Loucy (cell line): ENCODE data around the gene MLYCD.

Experiments
- H2AFZ ChIP-seq: fragments of 200-600 bp; sonication (generic); 2 replicates; pipeline ENCODE4 v1.6.0; 2016; ENCODE audit warnings: antibody characterized with exemption, mild to moderate bottlenecking, low read length, moderate library complexity
- H3F3A ChIP-seq: fragments of 200-600 bp; 2 replicates; pipeline ENCODE4 v1.6.0; 2016; ENCODE audit warnings: antibody characterized with exemption, low read depth, mild to moderate bottlenecking
- H3K27me3 ChIP-seq: fragments of 200-600 bp; sonication (generic); 2 replicates; pipeline ENCODE4 v1.6.1; 2014; ENCODE audit warnings: low read length, mild to moderate bottlenecking; ENCODE audit not compliant: insufficient read depth, poor library complexity, severe bottlenecking
- H3K36me3 ChIP-seq: fragments of 200-600 bp; sonication (generic); 2 replicates; pipeline ENCODE4 v1.6.1; 2016; ENCODE audit warnings: low read length; ENCODE audit not compliant: insufficient read depth
- H3K4me1 ChIP-seq: fragments of 200-600 bp; sonication (generic); 2 replicates; pipeline ENCODE4 v1.5.1; 2014; ENCODE audit warnings: low read length, mild to moderate bottlenecking; ENCODE audit not compliant: insufficient read depth, poor library complexity, severe bottlenecking
- H3K4me2 ChIP-seq: fragments of 200-600 bp; sonication (generic); 2 replicates; pipeline ENCODE4 v1.6.0; 2014; ENCODE audit warnings: antibody characterized with exemption, low read length, low read depth, mild to moderate bottlenecking; ENCODE audit not compliant: poor library complexity, severe bottlenecking
- H3K4me3 ChIP-seq: fragments of 200-600 bp; sonication (generic); 2 replicates; pipeline ENCODE4 v1.5.1; 2014; ENCODE audit warnings: low read length, mild to moderate bottlenecking, mixed read lengths; ENCODE audit not compliant: poor library complexity, severe bottlenecking
- H3K79me2 ChIP-seq: fragments of 200-600 bp; sonication (generic); 2 replicates; pipeline ENCODE4 v1.6.1; 2014; ENCODE audit warnings: low read length; ENCODE audit not compliant: insufficient read depth
- H3K9ac ChIP-seq: fragments of 200-600 bp; sonication (generic); 2 replicates; pipeline ENCODE4 v1.6.0; 2014; ENCODE audit warnings: mild to moderate bottlenecking, low read depth, low read length, moderate library complexity; ENCODE audit not compliant: poor library complexity, severe bottlenecking
- H3K9me2 ChIP-seq: fragments of 200-600 bp; sonication (generic); replicated peaks from 2 replicates; pipeline ENCODE4 v1.6.1; 2016; ENCODE audit warnings: low read depth, low read length, mixed read lengths
- H3K9me3 ChIP-seq: fragments of 200-600 bp; sonication (generic); 2 replicates; pipeline ENCODE4 v1.6.1; 2014; ENCODE audit warnings: mild to moderate bottlenecking, antibody characterized with exemption, low read length, low read depth; ENCODE audit not compliant: insufficient read depth
- H4K20me1 ChIP-seq: fragments of 200-600 bp; sonication (generic); 2 replicates; pipeline ENCODE4 v1.6.0; 2014; ENCODE audit warnings: antibody characterized with exemption, low read length, mild to moderate bottlenecking; ENCODE audit not compliant: insufficient read depth, poor library complexity, severe bottlenecking
- CTCF ChIP-seq: fragments of 200-600 bp; sonication (generic); conservative IDR thresholded peaks from 2 replicates; pipeline ENCODE4 v1.5.1; 2014; ENCODE audit warnings: mild to moderate bottlenecking, antibody characterized with exemption, low read length
- EZH2phosphoT487 ChIP-seq: fragments of 200-600 bp; IDR thresholded peaks from 2 replicates; pipeline ENCODE4 v1.6.1; 2018; ENCODE audit warnings: antibody characterized with exemption, mild to moderate bottlenecking, moderate library complexity, borderline replicate concordance

Gene MLYCD

GRCh38 chr16:83972256-83973008 lies 73.5 kb downstream of the MLYCD start:
- Histone ChIP-seq H3K4me1 (no peaks in the 10 kb centered on the region), H4K20me1 (no peaks in the 10 kb centered on the region), H3K4me3 (no peak overlapping the region), H3K36me3 (no peaks in the 10 kb centered on the region), H3K79me2 (no peaks in the 10 kb centered on the region), H3K9me2 (no peaks in the 10 kb centered on the region), H3K9ac (no peak overlapping the region), H3K9me3 (no peaks in the 10 kb centered on the region), H3K4me2 (no peak overlapping the region), H3K27me3 (no peaks in the 10 kb centered on the region), H2AFZ (no peak overlapping the region), H3F3A (no peaks in the 10 kb centered on the region)
- TF ChIP-seq CTCF, result no peak
- no peak for TF ChIP-seq EZH2phosphoT487

- Histone ChIP-seq H3K4me3 (no peak overlapping the region), H3K79me2 (no peaks in the 10 kb centered on the region), H4K20me1 (no peaks in the 10 kb centered on the region), H3K9me3 (no peaks in the 10 kb centered on the region), H2AFZ (no peak overlapping the region), H3K4me1 (no peaks in the 10 kb centered on the region), H3F3A (no peaks in the 10 kb centered on the region), H3K27me3 (no peaks in the 10 kb centered on the region), H3K9ac (no peak overlapping the region), H3K4me2 (no peak overlapping the region), H3K36me3 (no peaks in the 10 kb centered on the region), H3K9me2 (no peaks in the 10 kb centered on the region)
- TF ChIP-seq CTCF (no peak), EZH2phosphoT487 (no peak)
Measured at GRCh38 chr16:83973077-83973476, 74.2 kb downstream of the MLYCD start.

- Histone ChIP-seq H3K4me1 (no peaks in the 10 kb centered on the region), H3K4me2 (no peak overlapping the region), H3K9ac (no peak overlapping the region), H3K27me3 (no peaks in the 10 kb centered on the region), H3K9me3 (no peaks in the 10 kb centered on the region), H3K4me3 (no peak overlapping the region), H3F3A (no peaks in the 10 kb centered on the region), H2AFZ (no peak overlapping the region), H3K36me3 (no peaks in the 10 kb centered on the region), H4K20me1 (no peaks in the 10 kb centered on the region), H3K9me2 (no peaks in the 10 kb centered on the region), H3K79me2 (no peaks in the 10 kb centered on the region)
- no peak for TF ChIP-seq CTCF
- no peak for TF ChIP-seq EZH2phosphoT487
Measured at GRCh38 chr16:83973581-83974385, 74.9 kb downstream of the MLYCD start.
